Ramos (cell line): ENCODE measurements around the gene RNF180.
"Not testable (repeated sequence)": the region's sequence is repeated elsewhere in the genome, so short reads cannot be mapped to it uniquely, and the experiment has no call there.

Experiments
- in situ Hi-C: fragments of 300-500 bp; cut with MboI; formaldehyde crosslinking; loops from one replicate; pipeline ENCODE4 v1.14.3; 2022; ENCODE audit warnings: low sequenced_read_pairs; ENCODE audit not compliant: unreplicated experiment

RNF180 gene

DNA sequence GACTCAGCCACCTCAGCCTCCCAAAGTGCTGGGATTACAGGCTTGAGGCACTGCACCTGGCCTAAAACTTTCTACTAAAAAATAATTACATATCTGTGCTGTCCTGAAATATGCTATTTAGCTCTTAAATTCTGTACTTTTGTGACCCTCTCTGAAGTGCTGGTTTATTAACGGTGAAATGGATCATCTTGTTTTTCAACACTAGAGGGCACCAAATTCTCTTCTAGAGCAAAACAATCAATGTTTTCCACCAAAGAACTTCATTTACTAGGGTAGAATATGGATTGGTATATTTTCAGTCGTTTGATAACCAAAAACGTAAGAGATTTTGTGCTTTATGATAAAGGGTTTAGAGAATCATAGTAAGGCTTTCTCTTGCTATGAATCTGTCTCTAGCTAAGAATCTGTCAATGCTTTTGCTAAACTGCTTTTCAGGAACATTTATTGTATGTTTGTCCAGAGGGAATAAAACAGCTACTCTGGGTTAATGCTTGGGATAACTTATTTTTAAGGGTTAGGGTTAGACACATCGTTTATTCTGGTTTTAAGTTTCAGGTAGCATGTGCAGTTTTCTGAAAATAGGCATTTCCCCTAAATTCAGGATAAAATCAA, 63.6 kb downstream of the RNF180 start:
- in situ Hi-C loops = loop anchor here (25.0 kb wide), 1 partner anchor 383 kb away; no protein-coding TSS in a partner anchor

DNA sequence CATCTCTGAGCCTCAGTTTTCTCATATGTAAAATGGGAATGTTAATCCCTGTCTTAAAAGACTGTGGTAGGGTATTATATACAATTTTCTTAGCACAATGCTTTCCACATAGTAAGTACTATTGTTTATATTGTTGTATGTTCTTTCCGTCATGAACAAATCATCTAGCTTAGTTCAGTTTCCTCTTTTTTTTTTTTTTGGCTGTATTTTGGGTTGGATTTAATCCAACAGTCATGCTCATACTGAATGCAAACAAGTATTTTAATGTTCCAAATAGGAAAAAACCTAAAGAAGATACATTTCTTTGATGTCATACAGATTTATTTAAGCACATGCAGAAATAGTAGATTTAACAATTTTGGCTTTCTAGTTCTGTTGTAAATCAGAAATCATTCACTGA, 95.1 kb downstream of the RNF180 start:
- in situ Hi-C loops = no loop called here

DNA sequence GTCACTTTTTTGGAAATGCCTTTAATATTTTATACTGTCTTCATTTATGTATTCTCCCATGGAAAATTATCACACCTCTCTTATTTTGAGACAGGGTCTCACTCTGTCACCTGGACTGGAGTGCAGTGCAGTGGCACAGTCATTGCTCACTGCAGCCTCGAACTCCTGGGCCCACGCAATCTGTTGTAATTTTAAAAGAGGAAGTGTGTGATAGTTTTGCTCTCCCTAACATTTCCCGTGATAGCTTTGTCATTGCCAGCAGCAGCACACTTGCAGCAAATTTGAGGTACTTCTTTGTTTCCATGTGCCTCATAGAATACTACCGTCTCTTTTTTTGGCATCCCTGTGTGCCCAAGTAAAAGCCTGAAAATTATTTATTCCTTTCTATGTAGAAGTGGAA, 103.5 kb downstream of the RNF180 start:
- in situ Hi-C loops = no loop called here

DNA sequence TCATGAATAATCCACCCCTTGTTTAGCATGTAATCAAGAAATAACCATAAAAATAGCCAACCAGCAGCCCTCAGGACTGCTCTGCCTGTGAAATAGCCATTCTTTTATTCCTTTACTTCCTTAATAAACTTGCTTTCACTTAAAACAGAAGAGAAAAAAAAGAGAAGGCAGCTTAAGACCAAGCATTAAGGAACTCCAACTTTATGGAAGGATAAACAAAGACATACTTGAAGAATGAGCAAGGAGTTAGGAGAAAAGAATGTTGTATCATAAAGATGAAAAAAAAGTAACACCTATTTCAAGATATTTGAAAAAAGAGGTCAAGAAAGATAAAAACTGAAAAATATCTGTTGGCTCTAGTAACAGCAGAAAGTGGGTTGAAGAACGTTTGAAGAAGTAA, 107.6 kb downstream of the RNF180 start:
- in situ Hi-C loops = no loop called here

DNA sequence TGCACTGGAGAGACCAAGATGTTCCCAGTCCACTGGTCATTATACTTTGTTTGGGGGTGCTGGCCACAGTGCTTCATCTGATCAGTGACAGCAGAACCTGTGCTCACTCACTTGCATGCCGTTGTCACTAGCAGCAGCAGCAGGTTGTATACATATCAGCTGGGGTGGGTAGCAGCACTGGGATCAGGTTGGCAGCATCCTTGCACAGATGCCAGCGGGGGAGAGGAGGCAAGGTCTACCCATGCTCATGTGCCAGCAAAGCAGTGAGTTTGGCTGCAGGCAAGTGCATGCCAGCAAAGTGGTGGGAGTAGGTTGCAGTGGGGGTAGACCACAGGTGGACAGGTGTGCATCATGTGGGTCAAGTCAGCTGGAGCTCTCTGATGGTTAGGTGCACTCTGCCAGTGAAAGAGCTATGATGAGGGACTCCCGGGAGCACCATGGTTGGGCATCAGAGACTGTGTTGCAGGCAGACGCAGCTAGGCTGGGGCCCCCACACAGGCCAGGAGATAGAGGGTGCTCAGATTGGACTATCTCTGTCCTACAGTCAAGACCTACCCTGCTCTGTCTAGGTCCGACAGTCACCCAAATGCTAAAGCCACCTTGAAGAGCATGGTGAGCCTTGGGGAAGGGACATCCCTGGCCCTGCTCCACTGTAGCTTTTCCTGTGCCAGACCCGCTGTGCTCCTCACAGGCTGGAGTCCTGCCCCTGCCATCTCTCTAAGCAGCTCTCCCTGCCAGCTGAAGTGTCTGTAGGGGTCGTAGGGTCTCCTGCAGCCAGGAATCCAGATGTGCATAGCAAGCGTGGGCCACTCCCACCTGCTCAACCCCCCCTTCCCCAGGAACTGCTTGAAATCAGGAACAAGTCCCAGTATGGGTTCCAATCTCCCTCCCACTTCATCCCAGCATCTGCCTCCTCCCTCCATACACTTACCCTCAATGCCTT, 119.8 kb downstream of the RNF180 start:
- in situ Hi-C loops = no loop called here

DNA sequence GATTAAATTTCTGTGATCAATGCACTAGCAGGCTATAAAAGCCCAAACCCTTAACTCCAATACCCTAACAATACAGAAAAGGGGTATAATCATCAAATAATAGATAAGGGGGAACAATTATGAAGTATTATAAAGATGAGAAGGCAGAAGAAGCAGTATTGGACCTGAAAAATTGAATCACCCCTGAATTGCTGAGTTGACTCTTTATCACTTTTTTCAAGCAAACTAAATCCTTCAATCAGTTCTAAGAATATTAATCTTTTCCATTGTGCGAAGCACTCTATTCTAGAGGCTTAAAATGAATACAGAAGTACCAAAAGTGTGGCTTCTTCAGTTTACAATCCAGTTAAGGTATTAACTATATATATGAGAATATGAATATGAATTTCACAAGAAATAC, 120.7 kb downstream of the RNF180 start:
- in situ Hi-C loops = no loop called here

DNA sequence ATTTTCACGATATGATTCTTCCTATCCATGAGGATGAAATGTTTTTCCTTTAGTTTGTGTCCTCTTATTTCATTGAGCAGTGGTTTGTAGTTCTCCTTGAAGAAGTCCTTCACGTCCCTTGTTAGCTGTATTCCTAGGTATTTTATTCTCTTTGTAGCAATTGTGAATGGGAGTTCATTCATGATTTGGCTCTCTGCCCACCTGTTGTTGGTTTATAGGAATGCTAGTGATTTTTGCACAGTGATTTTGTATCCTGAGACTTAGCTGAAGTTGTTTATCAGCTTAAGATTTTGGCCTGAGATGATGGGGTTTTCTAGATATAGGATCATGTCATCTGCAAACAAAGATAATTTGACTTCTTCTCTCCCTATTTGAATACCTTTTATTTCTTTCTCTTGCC, 122.9 kb downstream of the RNF180 start:
- in situ Hi-C loops = not testable (repeated sequence)

DNA sequence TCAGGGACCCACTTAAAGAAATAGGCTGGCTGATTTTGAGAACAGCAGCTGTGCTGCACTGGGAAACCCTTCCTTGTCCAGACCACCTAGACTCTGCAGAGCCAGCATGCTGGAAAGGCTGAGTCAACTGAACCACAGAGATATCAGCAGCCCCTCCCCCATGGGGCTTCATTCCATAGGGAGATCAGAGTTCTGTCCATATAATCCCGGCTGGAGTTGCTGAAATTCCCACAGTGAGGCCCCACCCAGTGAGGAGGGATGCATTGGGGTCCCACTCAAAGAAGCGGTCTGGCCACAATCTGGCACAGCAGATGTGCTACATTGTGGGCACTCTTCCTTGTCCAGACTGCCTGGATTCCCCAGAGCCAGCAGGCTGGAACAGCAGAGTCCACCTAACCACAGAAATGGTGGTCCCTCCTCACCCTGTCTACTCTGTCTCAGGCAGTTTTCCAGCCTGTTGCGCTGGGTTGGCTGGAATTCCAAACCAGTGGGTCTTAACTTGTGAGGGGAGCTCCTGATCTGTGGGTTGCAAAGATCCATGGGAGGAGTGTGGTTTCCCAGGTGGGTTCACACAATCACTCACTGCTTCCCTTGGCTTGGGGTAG, 127.1 kb downstream of the RNF180 start:
- in situ Hi-C loops = no loop called here

DNA sequence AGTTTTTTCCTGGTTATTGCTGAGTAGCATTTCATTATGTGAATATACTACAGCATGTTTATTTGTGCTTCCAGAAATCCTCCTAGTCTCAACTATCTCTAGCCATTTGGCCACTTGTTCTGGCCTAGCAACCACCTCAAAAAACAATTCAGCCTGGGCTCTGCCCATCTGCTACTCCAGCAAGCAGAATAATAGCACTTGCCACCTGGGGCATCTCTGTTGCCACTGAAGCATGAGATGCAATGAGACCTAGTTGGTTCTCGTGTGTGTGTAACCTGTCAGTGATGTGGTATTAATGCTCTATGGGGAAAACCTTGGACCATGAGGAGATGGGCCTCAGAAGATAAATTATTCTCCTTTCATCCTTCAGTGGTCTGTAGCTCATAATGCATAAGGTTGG, 129.5 kb downstream of the RNF180 start:
- in situ Hi-C loops = no loop called here

DNA sequence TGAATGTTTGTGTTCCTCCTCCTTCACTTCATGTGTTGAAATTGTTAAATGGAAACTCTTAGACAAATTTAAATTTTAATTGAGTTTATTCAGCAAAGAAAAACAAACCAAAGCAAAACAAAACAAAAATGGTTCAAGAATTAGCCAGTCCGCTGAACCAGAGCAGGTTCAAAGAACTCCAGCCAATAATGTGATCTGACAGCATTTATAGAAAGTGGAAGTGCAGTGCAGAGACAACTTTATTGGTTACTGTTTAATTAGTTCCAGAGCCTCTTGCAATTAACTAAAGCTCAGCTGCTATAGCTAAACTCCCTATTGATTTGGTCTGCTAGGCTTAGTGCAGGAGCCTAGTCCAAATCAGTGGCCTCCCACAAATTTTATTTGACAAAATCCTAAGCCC, 132.9 kb downstream of the RNF180 start:
- in situ Hi-C loops = no loop called here

DNA sequence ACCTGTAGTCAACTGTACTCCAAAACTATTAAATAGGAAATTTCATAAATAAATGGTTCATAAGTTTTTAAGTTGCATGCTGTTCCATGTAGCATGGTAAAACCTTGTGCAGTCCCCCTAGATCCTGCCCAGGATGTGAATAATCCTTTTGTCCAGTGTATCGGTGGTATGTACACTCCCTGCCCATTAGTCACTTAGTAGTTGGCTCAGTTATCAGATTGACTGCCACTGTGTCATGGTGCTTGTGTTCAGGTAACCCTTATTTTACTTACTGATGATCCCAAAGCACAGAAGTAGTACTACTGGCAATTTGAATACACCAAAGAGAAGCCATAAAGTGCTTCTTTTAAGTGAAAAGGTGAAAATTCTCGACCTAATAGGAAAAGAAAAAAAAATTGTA, 134.2 kb downstream of the RNF180 start:
- in situ Hi-C loops = no loop called here

DNA sequence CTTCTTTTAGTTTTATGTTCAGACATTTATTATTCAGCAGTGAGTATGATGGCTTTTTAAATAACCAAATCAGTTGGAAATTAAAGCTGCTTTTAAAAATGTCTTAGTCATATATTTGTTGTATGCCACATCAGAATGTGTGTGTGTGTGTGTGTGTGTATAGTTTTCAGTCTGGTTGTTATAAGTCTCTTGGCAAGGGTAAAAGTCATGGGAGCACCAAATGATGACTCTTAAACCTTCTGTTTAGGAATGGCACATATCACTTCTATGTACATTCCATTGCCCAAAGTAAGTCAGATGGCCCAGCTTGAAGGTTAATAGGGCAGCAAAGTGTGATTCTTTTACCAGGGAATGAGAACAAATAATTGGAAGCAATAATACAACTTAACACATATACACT, 135.9 kb downstream of the RNF180 start:
- in situ Hi-C loops = no loop called here

DNA sequence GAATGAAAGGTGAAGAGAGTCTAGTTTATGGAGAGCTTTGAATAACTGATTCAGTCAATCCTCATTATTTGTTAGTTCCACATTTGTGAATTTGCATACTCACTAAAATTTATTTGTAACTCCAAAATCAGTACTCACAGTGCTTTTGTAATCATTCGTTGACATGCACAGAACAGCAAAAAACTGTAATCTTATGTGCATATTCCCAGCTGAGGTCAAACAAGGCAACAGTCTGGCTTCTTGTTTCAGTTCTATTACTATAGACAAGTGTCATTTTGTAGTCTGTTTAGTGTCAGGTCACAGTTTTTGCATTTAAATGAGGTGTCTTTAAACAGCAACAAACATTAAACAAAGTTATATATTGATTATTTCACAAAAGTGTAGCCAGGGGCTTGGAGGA, 142.5 kb downstream of the RNF180 start:
- in situ Hi-C loops = no loop called here

DNA sequence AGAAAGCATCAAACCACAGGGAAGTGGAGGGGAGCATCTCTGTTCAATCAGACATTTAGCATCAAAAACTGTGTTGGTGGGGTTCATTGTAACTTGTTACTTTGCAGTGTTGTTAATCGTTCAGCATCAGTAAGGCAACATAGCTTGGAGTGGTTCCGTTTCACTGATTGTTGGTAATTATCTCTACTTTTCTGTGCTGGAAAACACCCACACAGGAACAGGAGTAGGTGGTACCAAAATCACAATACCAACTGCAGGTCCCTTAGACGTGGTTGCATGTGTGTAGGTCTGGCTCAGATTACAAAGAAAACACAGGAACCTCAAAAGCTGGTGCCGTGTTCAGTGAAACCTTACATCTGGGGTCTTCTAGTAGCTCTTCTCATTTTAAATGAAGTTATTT, 146.8 kb downstream of the RNF180 start:
- in situ Hi-C loops = no loop called here

DNA sequence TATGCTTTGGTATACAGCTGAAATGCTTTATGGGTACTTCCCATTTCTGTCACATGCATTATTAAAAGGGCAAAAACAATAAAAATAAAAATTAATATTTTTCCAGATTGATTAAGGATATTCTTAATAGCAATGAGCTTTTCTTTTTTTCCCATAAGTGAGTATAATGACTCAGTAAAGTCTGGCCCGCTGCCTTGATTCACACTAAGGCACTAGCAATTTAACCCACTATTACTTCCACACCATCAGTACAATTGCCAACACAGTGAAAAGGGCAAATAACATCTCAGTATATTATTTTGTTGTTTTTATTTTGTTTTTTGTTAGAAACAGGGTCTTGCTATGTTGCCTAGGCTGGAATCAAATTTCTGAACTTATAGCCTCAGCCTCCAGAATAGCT, 150.1 kb downstream of the RNF180 start:
- in situ Hi-C loops = no loop called here

DNA sequence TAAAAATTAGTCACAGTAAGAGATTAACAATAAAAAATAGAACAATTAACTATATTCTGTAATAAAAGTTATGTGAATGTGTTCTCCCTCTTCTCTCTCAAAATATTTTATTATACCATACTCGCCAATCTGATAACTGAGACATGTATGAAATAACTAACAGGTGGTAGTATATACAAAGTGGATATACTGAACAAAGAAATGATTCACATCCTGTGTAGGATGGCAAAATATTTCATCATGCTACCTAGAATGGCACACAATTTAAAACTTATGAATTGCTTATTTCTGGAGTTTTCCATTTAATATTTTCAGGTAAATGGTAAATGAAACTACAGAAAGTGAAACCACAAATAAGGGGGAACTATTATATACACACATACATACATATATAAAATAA, 152.5 kb downstream of the RNF180 start:
- in situ Hi-C loops = no loop called here

DNA sequence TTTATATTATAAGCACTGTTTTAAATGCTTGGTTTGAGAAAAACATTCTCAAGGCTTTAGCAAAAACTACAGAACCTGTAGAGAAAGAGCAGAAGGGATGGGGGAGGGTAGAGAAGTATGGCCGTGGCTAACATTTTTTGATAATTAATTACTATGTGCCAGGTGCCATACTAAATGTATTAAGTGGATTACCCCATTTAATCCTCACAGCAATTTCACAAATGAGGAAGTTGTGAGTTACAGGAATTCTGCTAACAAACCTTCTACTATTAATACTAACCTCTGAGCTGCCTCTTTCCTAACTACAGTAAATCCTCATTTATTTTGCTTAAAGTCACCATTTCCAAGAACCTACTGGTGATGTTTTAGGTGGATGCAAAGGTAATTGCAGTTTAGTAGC, 157.9 kb downstream of the RNF180 start:
- in situ Hi-C loops = no loop called here

DNA sequence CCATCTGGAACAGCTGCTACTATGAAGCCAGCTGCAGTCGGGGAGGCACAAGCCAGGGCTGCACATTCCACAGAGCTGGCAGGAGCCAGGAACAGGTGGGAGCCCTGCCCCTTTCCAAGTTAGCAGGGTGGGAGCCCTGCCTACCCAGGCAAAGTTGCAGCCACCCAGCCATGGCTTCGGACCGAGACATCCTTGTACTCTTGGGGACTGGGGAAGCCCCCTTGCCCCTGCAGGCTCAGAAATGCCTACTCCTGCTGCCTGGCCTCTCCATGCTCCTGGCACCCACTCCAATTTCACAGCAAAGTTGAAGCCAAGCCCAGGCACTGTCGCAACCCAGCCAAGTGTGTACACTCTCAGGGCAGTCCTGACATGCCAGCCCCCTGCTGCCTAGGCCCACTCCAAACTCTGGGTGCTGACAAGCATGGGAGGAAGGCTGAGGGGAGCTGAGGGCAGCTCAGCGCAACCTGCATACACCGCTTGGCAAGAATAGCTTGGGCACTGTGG, 165.1 kb downstream of the RNF180 start:
- in situ Hi-C loops = no loop called here

DNA sequence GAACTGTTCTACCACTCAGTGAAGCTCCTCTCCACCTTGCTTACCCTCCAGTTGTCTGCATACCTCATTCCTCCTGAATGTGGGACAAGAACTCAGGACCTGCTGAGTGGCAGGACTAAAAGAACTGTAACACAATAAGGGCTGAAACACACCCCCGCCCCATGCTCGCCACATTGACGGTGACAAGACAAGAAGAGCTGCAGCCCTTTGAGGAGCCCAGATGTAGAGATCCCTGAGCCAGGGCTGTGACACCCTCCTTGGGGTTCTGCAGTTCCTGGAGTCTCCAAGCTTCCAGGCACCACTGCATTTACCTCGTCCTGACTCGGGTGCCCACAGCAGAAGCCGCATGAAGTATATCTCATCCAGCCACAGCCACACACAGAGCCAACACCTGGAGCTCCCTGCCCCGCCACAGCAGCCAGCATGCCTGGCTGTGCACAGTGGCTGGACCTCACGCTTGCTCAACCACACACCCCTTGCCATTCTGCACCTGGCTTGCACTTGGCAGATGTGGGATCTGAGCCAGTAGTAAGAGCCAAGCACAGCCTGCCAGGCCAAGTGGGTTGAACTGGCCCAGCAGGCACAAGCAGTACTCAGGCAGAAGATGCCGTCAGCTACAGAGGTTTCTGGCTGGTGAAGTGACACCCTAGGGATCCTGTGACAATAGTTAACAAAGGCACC, 166.1 kb downstream of the RNF180 start:
- in situ Hi-C loops = no loop called here

DNA sequence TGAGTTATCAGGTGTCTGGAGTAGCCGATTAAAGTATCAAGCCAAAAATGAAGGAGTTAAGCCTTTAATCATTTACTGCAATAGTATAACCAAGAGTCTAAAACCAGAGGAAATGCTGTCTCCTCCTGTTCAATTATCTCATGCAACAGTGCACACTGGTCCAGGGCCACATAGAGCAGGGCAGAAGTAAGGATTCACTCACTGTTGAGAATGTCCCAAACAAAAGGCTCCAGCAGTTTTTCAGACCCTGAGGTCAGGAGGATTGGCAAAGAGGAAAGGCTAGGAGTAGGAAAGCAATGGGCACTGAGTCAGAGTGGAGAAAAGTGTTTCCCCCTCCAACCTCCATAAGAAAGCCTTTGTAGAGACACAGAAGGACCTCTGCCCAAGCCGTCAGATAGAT, 168.2 kb downstream of the RNF180 start:
- in situ Hi-C loops = no loop called here

DNA sequence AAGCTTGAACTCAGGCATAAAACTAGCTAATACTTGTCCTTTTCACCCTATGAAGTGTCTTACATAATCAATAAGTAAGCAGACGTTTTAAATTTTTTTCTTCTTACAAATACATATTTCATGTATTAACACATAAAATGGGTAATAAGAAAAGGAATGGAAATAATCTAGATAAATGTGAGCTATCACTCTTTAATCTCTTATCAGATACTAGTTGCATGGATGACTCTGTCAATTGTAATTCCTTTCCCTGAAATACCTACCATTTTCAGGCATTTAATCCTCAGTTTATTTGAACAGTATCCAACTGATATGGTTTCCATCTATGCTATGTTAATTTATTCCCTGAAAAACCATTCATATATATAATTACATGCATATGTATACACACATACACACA, 174.1 kb downstream of the RNF180 start:
- in situ Hi-C loops = no loop called here
